DND-41 (cell line): Measurements from ENCODE around the gene COA1.

Experiments
- CTCF ChIP-seq: IDR thresholded peaks from 2 replicates; pipeline ENCODE4 v1.5.1; 2012; ENCODE audit warnings: borderline replicate concordance, low read length, moderate library complexity, mild to moderate bottlenecking; ENCODE audit not compliant: poor library complexity, severe bottlenecking; ENCODE audit errors: extremely low read depth
- EZH2 ChIP-seq: IDR thresholded peaks from 3 replicates; pipeline ENCODE4 v1.6.1; 2012; ENCODE audit warnings: borderline replicate concordance, low read depth, mild to moderate bottlenecking, moderate library complexity, low read length, inconsistent platforms; ENCODE audit not compliant: severe bottlenecking

GRCh38 chr7:43691611-43692010 lies 37.7 kb downstream of the COA1 start:
- TF ChIP-seq CTCF: no peak
- TF ChIP-seq EZH2: no peak
